ENCODE results near the gene FAM217A.
A peak's percentile ranks its signal among the peaks of the same experiment; 100 is the strongest.
"Not testable (repeated sequence)": the region's sequence is repeated elsewhere in the genome, so short reads cannot be mapped to it uniquely, and the experiment has no call there.

FAM217A gene, protein sequence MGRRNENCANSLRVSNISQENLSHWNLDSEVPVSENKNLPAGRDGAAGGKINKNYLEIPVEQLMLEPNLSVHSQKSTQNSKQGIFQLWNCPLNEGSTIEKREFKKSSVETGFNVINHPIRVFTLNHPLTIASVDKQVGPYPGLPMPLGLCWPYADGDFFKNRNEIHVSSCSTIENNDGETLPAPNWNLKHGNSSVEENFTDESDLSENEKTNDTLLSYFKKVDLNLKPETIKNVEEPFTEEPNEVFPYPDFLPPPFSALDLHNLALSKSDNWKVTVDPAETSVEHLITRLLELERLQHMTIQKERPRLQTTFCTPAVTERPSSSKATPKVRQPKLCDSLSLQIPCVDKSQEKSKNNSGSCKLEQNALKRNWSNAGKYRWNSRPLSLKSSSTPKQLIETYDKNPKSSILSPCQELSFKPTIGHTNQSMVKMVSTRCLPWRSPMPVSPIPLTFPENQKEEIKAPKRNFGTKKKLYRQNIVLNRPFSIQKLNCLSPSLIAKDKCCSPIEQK

DNA sequence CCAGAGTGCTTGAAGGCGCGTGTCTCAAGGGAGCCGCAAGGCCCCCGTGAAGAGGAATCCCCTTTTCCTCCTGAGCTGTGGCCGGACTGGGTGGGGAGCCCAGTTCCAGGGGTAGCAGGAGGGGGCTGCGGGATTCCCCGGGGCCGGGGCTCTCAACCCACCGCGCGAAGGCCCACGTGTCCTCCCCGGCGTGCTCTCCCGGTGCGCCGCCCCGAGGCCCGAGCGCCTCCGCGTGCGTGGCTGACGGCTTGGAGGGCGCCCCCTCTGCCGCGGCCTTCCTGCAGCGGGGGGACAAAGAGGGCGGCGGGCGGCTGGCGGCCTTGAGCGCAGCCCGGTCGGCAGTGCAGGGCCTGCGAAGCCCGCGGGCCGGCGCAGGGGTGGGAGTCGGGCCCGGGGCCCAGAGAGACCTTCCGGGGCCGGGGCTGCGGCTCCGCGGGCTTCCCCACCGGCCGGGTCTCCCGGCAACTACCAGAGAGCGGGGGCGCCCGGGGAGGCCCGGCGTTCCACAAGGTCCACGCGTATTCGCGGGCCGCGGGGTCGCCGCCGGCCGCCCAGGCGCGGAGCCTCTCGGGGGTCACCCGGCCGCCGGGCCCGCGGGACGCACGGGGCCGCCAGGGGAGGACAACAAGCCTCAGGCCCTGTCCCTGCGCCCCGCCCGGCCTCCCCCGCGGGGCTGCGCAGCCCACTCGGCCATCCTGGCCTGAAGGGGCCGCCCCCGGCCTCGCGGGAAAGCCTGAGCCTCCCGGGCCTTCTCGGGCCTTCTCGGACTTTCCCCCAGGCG lies at the start of gene FAM217A:
Gene FAM217A (minus strand): TSS at position 447 of the 781 bp plus-strand sequence. CDS start 1,723 bp downstream, outside the sequence.
- no peak for DNase-seq (ENCODE audit: low read depth)

DNA sequence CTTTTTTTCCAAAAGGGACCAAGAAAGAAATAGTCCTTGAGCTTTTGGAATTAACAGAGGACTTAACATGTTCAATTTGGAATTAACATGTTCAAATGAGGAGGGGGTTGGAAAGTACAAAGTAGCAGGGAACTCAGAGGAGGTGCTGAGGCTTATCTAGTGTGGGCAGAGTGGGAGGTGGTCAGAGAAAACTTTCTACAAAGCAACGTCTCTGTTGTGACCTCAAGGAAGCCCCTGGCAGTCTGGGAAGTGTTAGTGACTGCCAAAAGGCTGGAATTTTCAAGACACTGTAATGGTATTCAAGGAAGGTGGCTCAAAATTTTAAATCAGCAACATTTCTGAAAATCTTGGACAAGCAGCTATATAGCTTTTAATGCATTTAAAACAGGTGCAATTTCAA lies 49.1 kb upstream of the FAM217A start:
- no peak for DNase-seq (ENCODE audit: low read depth)

DNA sequence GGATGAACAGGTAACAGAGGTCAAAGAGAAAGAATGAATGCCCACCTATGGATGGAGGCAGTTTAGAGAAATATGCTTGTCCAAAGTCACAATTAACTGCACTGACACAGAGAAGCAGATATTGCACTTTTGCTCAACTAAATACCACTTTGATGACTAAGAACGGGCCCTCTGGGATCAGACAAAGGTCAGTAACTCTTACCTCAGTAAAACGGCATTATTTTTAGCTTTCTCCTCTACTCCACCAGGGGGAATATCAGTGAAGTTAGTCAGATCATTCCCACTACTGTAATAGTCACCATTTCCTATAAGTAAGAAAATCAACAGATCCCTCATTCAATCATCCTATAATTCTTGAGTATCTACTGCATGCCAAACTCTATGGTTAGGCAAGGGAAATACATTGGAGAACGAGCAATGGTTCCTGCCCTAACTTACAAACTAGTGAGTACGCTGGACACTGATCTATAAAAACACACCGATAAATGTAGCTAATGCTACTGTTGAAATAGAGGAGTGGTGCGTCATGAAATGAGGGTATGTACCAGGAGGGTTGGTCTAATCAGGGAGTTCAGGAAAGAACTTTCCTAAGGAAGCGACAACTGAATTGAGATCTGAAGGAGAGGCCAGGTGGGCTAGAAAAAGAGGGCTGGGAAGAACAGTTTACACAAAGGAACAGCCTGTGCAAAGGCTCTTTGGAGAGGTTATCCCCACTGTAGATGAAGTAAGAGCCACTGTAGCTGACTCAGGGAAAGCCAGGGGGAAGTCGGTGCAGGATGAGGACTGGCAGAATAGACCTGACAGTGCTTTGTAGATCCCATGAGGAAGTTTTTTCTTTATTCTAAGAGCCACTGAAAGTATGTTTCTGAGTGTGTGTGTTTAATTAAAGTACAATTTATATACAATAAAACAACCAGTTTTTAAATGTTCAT lies 47.3 kb upstream of the FAM217A start:
- DNase-seq (ENCODE audit: low read depth), result peak; percentile 86

DNA sequence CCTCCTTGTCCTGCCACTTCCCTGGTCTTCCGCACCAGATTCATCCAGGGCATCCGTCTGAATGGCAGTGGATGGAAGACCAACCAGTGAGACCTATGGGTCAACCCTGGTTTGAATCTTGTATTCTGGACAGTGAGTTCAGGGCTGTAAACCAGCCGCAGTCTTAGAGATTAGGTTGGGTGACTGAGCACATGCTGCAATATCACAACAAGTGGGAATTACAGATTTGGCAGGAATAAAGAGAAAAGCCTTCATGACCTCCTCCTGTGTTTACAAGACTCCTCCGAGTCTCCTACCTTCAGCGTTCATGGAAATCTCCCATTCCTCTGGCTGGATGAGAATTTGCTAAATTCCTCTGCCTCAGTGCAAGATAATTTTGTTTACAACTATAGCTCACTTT lies 46.6 kb upstream of the FAM217A start:
- DNase-seq (ENCODE audit: low read depth), result no peak

DNA sequence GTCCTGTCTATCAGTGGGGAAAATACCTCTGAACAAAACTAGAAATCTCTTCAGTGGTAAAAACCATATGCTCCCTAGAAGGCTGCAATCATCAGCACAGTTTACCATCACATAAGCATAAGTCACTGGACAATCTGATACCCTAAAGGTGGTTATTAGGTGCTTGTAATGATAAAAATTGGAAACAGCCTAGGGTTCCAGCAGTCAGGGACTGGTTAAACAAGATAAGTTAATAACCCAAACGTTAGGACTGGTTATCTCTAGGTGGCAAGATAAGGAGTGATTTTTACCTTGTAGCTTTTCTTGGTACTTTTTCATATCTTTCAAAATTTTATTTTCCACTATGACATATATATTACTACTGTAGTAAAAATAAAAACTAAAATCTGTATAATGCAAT lies 45.4 kb upstream of the FAM217A start:
- DNase-seq (ENCODE audit: low read depth), result no peak

DNA sequence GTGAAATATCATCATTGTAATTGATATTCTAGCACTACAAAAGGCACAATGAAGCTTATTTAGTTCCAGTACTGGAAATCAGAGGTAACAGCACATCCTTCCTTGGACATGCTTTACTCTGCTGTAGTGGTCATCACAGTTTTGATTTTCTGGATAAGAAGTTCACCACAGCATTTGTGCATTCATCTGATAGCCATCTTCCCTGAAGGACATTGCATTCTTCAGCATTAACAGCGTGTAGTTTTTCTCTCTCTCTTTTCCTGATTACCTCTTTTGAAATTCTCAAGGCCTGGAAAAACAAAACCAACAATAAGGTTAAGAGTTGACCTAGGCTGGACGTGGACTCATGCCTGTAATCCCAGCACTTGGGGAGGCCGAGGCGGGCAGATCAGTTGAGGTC lies 36.8 kb upstream of the FAM217A start:
- no peak for DNase-seq (ENCODE audit: low read depth)

DNA sequence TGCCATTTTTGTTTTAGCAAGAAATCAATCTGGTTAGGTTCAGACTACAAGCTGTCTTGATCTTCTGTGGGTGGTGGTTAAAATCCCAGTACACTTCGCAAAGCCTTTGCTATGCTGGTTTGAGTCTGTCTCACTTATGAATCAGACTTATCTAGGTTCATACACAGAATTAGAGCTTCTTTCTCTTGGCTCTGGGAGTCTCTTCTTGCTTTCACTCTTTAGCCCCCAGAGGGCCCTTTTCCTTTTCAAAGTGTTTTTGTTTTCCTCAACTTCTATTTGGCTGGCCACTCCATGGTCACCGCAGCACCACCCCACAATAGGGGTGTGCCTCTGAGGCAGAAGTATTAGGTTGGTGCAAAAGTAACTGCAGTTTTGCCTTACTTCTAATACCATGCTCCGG lies 35.2 kb upstream of the FAM217A start:
- no peak for DNase-seq (ENCODE audit: low read depth)

DNA sequence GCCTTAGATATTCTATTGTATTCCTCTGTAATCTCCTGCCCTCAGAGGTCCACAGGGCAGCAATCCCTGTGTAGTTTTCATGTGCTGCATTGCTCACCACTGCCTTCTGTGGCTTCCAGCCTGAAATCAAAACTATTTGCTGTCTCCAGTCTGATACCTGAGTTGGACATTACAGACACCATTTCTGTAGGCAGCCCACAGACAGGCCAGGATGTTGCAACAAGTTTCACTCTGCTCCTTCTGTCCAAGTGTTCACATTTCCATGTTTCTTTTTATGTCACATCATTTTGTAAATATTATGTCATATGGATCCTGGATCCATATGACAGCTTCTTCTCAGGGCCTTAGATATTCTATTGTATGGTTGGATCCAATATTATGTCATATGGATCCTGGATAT lies 34.7 kb upstream of the FAM217A start:
- no peak for DNase-seq (ENCODE audit: low read depth)

DNA sequence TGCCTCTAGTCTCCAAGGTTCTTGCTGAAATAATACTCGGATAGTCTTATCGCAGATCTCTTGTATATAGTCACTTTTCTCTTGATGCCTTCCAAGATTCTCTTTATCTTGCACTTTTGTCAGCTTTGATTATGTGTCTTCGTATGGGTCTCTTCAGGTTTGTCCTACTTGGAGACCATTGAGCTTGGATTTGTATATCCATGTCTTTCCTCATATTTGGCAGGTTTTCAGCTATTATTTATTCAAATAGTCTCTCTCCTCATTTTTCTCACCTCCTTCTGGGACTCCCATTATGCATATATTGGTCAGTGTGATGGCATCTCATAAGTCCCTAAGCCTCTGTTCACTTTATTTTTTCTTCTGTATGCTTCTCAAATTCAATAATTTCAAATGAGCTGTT lies 33.4 kb upstream of the FAM217A start:
- no peak for DNase-seq (ENCODE audit: low read depth)

DNA sequence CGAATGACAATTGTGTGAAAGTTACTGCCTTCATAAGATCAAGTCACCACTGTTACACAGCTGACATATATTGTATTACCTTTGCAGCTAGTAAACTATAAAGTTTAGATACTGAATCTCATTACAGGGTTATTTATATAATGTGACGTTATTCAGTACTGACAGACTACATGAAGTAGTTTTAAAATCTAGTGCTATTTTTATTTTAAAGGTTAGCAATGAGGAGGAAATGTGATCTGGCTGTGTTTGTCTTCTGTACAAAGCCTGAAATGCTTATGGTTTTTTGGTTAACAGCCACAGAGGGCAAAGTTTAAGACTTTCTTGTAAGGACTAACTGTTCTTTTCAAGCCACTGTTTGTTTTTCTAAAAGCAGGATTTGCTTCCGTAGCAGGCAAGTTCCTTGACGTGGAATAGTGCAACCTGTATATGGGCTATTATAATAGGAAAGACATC lies 30.5 kb upstream of the FAM217A start:
- DNase-seq (ENCODE audit: low read depth), result not testable (repeated sequence)

DNA sequence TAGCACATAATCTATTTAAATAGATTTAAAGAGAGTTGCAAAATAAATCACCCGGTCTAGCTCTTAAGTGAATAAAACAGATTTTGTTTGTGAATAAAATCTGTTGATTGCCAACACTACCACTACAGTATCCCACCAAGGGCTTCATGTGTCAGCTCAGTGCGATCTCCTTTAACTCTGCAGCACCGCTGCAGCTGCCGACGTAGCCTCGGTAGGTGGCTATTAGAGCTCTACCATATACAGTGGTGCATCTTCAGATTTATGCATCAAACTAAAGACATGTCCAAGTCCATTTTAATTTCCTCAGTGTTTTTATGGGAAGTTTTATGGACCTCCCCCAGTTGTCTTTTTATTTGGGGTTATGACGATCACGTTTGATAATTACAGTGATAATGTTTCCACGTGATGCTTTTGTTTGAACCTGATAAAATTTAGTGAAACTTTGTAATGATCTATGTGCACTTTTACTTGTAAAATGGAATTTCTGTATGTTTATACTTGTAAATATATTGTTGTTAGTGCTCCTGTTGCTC lies 29.7 kb upstream of the FAM217A start:
- DNase-seq (ENCODE audit: low read depth), result no peak

DNA sequence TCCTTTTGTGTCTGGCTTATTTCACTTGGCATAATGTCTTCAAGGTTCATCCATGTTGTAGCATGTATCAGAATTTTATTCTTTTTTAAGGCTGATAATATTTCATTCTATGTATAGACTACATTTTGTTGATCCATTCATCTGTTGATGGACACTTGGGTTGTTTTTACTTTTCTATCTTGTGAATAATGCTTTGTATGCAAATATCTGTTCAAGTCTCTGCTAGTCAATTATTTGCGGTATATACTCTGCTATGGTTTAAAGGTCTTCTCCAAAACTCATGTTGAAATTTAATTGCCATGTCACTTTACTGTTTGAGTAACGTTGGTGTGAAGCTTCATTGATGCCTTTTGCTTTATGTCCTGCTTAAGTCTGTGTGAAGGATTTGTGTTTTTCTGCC lies 28.9 kb upstream of the FAM217A start:
- DNase-seq (ENCODE audit: low read depth), result no peak

DNA sequence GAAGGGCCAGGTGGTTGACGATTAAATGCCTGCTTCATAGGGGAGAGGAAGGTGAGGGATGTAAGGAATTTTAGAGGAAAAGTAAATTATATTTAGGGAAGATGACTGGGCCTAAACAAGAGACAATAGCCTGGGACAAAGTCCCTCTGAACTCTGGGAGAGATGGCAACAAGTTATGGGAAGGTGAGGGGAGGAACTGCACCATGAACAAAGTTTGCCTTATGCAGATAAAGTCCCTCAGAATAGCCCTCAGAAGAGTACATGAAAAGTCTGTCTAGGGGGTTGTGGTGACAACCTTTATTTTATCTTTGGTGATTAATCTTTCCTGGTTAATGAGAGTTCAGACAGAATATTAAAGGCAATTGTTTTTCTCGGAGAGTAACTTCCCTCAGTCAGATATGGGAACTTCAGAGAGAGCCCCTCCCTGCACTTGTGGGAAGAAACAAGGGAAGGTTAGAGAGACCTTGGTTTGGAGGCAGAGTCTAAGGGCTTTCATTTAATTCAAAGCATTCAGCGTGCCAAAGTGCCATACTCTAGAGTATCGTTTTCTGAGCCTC lies 27.1 kb upstream of the FAM217A start:
- no peak for DNase-seq (ENCODE audit: low read depth)

DNA sequence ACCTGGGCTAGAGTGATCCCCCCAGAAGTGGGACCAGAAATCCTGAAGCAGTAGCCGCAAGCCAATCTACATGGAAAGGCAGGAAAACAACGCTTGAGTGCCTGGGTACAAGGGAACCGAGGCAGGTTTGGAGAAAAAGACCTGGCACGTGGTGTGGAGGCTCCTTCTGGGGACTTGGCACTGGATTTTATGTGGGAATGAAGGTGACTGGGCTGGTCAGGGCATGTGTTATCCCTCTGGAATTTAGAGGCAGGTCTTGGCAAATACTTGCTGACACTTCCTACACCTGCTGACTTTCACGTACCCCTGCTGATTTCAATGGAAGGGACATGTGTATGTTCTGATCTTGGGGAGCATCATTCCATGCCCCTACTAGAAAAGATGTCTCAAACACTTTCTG lies 25.0 kb upstream of the FAM217A start:
- DNase-seq (ENCODE audit: low read depth), result no peak

DNA sequence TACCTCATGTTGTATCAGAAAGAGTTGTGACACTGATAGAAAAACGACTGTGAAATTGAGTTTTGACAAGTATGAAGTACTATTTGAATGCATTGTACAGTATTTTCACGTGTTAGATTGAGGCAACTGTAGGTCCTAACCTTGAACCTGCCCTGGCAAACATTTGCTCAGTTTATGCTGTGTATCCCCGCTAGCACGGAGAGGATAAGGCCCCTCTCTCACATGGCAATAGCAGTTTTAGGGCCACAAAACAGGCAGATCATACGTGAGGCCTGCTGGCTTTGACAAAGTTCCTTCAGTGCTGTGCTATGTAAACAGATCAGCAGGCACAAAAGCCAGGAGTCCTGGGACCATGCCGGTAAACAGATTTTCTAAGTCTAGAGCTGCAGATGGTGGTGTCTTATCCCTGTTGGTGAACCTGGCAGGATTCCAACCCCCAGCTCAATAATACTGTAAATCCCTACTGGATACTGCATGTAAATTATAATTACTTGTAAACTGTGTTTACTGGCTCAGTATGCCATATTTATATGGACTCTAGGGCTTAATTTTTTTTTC lies 23.8 kb upstream of the FAM217A start:
- no peak for DNase-seq (ENCODE audit: low read depth)

DNA sequence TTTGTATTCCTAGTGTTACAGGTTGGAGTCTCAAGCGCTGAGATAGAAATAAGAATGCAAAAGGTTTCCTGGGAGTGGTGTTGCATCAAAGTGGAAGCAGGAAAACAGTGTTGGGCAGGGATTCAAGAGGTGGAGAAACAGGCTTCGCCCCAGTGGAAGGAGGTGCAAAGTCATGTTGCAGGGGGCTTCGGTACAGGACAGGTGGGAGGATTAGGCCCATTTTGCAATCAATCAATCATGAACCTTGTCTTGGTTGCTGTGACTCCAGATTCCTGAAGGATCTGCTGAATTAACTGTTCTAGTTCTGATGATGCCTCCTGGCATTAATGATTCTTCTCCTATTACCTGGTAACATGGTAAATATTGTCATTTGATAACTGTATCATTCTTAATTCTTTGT lies 22.4 kb upstream of the FAM217A start:
- DNase-seq (ENCODE audit: low read depth), result no peak

DNA sequence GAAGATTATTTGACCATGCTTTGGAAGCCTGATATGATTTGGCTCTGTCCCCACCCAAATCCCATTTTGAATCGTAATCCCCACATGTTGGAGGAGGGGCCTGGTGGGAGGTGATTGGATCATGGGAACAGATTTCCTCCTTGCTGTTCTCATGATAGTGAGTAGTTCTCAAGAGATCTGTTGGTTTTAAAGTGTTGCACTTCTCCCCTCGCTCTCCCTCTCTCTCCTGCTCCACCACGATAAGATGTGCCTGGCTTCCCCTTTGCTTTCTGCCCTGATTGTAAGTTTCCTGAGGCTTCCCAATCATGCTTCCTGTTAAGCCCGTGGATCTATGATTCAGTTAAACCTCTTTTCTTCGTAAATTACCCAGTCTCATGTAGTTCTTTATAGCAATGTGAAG lies 21.7 kb upstream of the FAM217A start:
- DNase-seq (ENCODE audit: low read depth), result no peak

DNA sequence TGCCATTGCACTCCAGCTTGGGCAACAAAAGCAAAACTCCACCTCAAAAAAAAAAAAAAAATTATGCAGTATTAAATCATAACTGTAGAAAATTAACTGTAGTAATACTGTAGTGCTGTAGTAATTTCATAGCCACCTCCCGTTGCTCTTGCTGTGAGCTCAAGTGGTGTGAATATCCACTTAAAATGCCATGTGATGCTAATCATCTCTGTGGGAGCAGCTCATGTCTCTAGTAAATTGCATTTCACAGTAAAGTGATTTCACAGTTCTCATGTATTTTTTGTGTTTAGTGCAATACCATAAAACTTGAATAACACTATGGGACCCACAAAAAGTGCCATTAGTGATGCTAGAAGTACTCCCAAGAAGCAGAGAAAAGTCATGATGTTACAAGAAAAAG lies 14.4 kb upstream of the FAM217A start:
- no peak for DNase-seq (ENCODE audit: low read depth)

DNA sequence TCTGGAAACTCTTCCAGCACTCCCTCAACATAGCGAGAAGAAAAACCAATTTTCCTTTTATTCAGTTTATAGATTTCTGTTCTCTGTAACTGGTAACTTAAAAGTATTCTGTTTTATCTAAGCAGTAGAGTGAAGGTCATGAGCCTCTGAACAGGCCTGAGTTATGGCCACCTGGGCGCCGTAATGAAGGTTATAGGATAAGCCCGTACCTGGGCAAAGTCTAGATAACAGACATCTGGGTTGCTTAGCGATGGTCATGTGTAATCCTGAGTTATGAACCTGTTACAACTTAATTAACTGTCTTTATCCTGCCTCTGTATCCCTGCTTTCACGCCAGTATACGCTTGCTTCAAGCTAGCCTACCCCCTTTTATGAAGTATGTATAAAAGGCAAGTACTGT lies 13.0 kb upstream of the FAM217A start:
- DNase-seq (ENCODE audit: low read depth), result no peak

DNA sequence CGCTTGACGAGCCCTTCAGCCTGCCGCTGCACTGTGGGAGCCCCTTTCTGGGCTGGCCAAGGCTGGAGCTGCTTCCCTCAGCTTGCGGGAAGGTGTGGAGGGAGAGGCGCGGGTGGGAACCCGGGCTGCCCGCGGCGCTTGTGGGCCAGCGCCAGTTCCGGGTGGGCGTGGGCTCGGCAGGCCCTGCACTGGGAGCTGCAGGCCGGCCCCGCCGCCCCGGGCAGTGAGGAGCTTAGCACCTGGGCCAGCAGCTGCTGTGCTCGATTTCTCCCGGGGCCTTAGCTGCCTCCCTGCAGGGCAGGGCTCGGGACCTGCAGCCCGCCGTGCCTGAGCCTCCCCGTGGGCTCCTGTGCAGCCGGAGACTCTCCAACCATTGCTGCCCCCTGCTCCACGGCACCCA lies 11.1 kb upstream of the FAM217A start:
- not testable (repeated sequence) for DNase-seq (ENCODE audit: low read depth)

DNA sequence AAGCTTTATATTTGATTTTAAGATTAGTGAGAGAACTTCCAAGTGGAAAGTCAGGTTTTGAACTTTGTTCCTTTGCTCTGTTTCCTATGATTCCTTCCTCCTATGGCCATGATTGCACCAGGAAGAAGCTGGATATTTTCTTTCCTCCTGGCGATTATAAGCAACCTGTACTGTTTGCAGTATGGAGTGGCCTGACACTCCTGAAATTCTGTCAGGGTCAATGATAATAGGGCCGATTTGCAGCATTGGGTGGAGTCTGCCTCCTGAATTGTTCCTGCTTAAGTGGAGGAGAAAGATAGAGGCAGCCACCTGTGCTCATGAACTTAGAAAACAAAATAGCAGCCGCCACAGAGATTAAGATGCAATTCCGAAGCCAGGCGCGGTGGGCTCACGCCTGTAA lies 9.8 kb upstream of the FAM217A start:
- no peak for DNase-seq (ENCODE audit: low read depth)

All from HS-5 (cell line).